Stimulated activated CD8-positive, alpha-beta memory T cell treated with anti-CD3 and anti-CD28 coated beads, Interleukin-12 subunit alpha, Interleukin-12 subunit beta, amount 100 ng/mL, for 24 hours (primary cell): ENCODE results near the gene FBXL13.
A peak's percentile ranks its signal among the peaks of the same experiment; 100 is the strongest.
"Not testable (repeated sequence)": the region's sequence is repeated elsewhere in the genome, so short reads cannot be mapped to it uniquely, and the experiment has no call there.

Source experiments
- DNase-seq: peaks from one replicate; pipeline ENCODE4 v3.0.0-alpha.2; 2020; ENCODE audit errors: extremely low read depth

FBXL13 gene

DNA sequence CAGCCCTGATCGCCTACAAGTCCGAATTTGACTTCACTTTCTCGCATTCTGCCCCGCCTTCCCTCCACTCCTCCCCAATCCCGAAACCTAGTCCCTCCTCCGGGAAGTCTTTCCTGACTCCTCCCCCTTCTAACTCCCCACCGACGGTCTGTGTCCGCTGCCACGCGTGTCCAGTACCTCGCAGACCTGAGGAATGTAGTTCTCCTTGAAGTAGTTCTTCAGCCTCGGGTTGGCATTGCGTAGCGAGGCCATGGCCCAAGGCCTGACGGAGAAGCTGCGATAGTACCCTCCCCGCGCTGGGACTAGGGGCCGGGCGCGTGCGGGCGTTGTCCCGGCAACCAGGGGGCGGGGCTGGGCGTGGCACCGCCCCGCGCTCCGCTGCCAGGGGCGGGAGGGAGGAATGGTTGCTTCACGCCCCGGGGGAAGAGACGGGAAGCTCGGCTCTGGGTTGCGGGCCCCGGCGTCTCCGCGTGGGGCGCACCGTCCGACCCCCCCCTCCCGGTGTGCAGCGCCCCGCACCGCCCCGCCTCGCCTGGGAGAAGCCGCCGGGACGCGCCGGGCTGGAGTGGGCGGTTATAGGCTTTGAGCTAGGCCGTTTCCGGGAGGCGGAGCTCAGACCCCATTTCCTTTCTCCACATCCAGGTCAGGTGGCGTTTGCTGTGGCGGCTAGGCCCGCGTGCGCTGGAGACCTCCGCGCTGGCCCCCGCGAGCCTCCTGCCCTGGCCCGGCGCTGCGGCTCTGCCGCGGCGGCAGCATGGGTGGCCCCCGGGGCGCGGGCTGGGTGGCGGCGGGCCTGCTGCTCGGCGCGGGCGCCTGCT lies at the start of gene FBXL13, which contains the start of gene ARMC10:
FBXL13 (minus strand) TSS at position 278 of the 818 bp plus-strand sequence.
ARMC10 (plus strand) TSS at position 622 of the 818 bp plus-strand sequence; CDS start at position 755, 133 bp downstream.
- DNase-seq = peak; percentile 74

GRCh38 chr7:103123529-103123928 lies 48.9 kb upstream of the FBXL13 start:
- DNase-seq = no peak

DNA sequence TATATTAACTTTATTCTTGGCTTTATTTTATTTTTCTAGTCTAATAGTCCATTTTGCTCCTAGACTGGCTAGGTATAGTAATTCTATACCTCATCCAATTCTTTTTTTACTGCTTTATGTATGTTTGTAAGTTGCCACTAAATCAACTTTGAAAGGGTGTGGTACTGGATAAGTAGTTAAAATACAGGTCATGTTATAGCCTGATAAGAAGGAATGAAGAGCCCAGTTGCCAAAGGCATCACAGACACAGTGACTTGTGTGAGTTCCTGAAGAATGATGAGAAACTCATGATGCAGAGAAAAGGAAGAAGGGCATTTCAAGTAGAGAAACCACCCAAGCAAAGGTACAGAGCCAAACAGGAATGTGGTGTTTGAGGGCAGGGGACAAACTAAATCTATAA lies 47.0 kb upstream of the FBXL13 start:
- no peak for DNase-seq

DNA sequence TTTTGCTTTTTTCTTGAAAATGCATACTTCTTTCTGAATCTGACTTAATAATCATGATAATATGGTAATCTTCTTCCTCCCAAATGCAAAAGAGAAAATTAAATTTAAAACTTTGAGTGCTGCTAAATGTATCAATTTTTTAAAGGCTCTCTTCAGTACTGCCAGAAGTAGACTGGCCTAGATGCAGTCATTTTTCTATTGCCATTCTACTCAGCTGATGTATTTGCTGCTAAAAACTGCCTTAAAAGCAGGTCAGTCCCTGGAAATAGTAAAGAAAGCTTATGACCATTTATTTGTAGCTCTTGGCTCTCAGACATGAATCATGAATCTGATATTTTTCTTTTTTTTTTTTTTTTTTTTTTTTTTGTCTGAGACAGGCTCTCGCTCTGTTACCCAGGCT lies 45.8 kb upstream of the FBXL13 start:
- no peak for DNase-seq

DNA sequence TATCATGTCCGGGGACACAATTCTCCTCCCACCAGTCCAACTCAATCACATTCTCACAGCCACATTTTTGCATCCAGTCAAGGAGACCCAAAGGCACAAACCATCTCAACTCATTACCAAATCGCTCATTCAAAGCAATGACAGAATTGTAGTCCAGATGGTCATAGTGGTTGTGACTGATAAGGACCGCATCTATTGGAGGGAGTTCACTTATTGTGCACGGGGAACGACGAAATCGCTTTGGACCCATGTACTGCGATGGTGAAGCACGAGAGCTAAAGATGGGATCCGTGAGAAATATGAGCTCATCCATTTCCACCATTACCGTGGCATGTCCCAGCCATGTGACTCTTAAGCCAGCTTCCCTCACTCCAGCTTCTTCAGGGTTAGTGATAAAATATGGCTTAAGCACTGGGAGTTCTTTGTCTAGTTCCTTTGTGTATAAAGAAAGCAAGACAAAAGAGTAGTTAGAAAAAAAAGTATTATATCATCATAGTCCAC lies 45.2 kb upstream of the FBXL13 start:
- DNase-seq = no peak

DNA sequence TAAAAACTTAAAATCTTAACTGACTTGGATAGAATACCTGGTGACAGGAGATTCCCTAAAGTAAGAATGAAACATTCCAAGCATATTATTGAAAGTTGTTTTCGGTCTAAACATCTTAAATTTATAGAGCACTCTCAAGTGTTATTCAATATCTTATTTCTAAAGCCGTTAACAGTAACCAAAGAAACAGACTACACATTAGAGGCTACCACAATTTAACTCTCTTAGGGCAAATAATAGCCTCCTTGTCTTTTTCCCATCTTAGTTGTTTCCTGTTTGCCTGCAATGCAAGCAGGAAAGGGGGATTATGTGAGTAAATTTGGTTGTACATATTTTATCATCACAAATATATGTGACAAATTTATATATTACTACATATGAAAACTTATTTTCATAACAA lies 42.9 kb upstream of the FBXL13 start:
- no peak for DNase-seq

DNA sequence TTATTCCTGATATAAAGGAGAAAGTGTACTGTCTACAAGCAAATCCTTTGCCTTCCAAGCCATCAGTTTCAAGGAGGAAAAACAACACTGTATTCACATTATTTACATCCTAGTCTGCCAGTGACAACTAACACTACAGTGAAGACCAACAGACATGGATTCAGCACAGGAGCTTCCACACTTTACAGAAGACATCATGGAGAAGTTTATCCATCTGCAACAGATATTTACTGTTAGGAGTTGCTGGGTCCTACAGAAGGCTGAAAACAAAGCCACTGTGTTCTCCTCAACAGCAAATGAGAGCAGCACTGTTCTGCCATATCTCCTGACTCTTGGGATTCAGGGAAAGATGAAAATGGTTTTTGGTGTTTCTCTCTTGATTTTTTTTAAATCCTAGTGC lies 42.4 kb upstream of the FBXL13 start:
- DNase-seq = no peak

- DNase-seq = no peak
These were observed 41.9 kb upstream of the FBXL13 start for GRCh38 chr7:103116511-103116910.

GRCh38 chr7:103115771-103116170 lies 41.2 kb upstream of the FBXL13 start:
- no peak for DNase-seq

- no peak for DNase-seq
These were observed 40.0 kb upstream of the FBXL13 start for GRCh38 chr7:103114576-103115008.

- no peak for DNase-seq
These were observed 38.6 kb upstream of the FBXL13 start for GRCh38 chr7:103113164-103113563.

- DNase-seq = not testable (repeated sequence)
These were observed 32.1 kb upstream of the FBXL13 start for GRCh38 chr7:103106703-103107070.

DNA sequence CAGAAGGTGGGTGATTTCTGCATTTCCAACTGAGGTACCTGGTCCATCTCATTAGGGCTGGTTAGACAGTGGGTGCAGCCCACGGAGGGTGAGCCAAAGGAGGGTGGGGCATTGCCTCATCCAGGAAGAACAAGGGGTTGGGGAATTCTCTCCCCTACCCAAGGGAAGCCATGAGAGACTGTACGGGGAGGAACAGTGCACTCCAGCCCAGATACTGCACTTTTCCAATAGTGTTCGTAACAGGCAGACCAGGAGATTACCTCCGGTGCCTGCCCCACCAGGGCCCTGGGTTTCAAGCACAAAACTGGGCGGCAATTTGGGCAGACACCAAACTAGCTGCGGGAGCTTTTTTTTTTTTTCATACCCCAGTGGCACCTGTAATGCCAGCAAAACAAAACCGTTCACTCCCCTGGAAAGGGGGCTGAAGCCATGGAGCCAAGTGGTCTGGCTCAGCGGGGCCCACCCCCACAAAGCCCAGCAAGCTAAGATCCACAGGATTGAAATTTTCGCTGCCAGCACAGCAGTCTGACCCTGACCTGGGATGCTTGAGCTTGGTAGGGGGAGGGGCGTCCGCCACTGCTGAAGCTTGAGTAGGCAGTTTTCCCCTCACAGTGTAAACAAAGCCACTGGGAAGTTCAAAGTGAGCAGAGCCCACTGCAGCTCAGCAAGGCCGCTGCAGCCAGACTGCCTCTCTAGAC lies 31.6 kb upstream of the FBXL13 start:
- DNase-seq = no peak

GRCh38 chr7:103101543-103101942 lies 26.9 kb upstream of the FBXL13 start:
- DNase-seq = no peak

DNA sequence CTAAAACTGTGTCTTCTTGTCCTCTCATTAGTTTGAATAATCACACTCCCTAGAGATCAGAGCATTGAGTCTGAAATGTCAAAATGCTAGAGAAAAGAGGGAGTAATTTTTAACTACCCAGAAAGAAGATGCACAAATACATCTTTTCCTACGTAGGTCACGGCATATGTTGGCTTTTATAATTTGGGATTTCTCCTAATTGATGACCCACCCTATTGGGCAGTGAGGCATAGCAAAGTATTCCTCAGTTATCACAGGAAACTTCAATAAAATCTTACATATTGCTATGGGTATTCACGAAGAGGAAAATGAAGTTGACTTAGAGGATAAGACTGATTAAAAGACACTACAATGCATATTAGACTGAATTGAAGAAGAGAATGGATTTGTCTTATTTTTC lies 25.8 kb upstream of the FBXL13 start:
- no peak for DNase-seq

DNA sequence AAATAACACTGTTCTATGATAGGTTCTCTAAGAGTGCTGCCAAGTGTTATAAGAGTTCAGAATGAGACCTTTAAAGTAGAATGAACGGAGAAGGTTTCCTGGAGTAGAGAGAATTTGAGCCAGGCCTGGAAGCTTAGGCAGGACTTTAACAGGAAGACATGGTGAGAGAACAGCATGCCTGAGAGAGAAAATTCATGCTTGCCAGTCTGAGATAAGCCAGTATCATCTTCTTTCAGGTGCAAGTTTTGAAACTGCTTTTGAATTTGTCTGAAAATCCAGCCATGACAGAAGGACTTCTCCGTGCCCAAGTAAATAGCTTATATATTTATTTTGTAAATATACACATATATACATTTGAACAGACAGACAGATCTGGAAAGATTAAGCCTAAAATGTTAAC lies 22.4 kb upstream of the FBXL13 start:
- no peak for DNase-seq

- DNase-seq = not testable (repeated sequence)
These were observed 21.0 kb upstream of the FBXL13 start for GRCh38 chr7:103095558-103095957.

DNA sequence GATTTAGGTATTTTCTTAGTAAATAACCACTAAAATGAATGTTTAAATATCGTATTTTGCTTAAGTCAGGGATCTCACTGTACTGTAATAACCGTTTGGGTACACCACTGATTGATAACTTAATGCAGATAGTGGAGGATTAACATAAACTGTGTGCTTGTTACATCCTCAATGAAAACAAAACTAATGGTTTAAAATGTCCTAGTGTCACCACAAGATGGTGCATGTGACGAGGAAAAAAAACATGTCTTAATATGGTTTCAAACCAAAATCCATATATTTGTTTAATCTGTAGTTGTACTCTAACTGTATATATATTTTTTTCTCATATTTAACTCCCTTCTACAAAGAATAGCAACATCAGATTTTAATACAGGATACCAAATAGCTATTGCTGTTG lies 19.5 kb upstream of the FBXL13 start:
- DNase-seq = no peak

DNA sequence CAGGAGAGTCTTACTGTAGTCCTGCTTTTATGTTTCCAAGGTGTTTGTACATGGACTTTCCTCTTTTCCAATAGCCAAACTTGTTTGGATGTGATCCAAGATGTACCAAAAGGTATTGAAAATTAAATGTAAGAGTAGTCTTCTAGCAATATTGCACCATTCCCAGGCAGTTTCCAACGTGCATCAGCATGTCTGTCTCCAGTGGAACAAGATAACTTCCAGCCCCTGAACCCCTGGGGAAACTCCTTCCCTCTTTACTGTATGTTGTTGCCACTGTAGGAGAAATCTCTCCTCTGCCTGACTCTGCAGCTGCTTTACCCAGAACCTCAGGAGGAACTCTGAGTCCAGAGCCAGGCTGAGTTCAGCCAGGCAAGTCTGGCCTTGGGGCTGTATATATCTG lies 18.8 kb upstream of the FBXL13 start:
- no peak for DNase-seq

DNA sequence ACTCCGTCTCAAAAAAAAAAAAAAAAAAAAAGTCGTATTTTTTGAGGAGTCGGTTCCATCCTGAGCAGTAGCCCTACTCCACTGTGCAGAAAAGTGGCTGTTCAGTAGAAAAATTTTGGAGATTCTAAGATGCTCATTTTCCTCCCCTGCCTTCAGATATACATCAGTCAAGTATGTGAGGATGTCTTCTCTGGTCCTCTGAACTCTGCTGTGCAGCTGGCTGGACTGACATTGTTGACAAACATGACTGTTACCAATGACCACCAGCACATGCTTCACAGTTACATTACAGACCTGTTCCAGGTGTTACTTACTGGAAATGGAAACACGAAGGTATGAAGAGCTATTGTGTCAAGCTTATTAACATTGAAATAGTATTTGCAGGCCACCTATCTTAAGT lies 17.7 kb upstream of the FBXL13 start:
- not testable (repeated sequence) for DNase-seq

- no peak for DNase-seq
These were observed 8.6 kb upstream of the FBXL13 start for GRCh38 chr7:103083210-103083609.

DNA sequence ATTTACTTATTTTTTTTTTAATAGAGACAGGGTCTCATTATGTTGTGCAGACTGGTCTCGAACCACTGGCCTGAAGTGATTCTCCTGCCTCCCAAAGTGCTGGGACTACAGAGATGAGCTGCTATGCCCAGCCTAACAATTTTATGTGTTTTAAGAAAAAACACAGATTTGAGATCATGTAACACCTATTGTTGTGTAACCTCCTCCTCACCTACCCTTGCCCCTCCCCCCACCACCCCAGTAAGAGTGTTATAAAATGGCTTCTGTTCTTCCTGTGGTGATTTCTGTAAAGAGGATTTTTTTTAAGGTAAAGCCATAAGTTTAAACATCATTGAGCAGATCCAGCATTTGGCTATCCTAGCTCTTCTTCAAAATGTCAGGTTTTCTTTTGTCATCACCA lies 7.9 kb upstream of the FBXL13 start:
- DNase-seq = no peak

GRCh38 chr7:103080923-103081322 lies 6.3 kb upstream of the FBXL13 start:
- DNase-seq = no peak
